IPS-NIHi11 (cell line): Measurements from ENCODE around the gene SF3A1.
"Not testable (repeated sequence)": the region's sequence is repeated elsewhere in the genome, so short reads cannot be mapped to it uniquely, and the experiment has no call there.

Experiments used
- DNase-seq: peaks from one replicate; pipeline ENCODE4 v3.0.0; 2012; ENCODE audit warnings: mixed read lengths, low spot score

SF3A1 gene, protein sequence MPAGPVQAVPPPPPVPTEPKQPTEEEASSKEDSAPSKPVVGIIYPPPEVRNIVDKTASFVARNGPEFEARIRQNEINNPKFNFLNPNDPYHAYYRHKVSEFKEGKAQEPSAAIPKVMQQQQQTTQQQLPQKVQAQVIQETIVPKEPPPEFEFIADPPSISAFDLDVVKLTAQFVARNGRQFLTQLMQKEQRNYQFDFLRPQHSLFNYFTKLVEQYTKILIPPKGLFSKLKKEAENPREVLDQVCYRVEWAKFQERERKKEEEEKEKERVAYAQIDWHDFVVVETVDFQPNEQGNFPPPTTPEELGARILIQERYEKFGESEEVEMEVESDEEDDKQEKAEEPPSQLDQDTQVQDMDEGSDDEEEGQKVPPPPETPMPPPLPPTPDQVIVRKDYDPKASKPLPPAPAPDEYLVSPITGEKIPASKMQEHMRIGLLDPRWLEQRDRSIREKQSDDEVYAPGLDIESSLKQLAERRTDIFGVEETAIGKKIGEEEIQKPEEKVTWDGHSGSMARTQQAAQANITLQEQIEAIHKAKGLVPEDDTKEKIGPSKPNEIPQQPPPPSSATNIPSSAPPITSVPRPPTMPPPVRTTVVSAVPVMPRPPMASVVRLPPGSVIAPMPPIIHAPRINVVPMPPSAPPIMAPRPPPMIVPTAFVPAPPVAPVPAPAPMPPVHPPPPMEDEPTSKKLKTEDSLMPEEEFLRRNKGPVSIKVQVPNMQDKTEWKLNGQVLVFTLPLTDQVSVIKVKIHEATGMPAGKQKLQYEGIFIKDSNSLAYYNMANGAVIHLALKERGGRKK

DNA sequence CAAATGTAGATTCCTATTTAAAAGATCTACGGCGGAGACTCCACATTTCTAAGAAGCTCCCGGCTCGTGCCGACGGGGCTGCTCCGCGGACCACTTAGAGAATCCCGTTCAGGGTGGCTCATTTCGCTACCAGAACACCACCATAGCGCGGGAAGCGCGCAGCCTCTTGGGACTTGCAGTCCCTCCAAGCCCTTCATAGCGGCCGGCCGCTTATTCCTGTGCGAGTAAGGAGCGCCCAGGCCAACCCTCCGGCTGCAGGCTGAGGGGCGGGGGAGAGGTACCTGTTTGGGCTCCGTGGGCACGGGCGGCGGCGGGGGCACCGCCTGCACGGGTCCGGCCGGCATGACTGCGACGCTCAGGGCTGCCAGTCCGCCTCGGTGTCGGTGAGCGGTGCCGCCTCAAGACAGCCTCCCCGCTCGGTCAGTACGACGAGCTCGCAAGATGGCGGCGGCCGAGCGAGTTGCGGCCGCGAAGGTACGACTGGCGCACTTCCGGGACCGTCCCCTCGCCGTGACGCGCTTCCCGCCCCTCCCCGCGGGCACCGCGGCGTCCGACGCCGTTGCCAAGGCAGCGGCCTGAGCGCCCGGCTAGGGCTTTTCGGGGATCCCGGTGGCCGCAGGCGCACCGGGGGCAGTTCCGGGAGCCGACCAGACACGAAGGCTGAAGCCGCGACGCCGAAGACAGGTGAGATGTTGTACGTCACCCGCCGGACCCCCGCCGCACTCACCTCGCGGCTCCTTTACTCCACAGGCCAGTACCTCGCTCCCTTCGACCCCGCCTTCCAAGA lies at the start of gene SF3A1, which contains the start of gene CCDC157:
SF3A1 (minus strand) TSS at position 446 of the 787 bp plus-strand sequence; CDS start at position 344, 102 bp downstream.
CCDC157 (plus strand) TSS at position 559 of the 787 bp plus-strand sequence. CDS start 8,994 bp downstream, outside the sequence.
- peak; percentile 95 for DNase-seq

DNA sequence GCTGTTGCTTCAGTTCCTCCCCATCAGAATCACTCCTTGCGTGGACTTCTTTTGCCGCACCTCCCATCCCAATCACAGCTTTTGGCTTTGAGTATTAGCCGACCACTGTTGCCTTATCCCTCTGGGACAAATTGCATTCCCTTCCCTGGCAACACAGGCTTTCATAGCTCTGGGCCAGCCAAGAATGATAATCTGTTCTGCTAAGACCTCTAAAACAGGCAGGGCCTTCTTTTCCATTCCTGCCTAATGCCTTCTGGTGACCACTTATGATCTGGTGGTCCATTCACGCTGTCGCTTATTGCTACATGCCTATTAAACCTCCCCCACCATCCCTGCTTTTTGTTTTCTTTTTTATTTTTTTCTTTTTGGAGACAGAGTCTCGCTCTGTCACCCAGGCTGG lies 49.7 kb upstream of the SF3A1 start:
- DNase-seq = no peak

DNA sequence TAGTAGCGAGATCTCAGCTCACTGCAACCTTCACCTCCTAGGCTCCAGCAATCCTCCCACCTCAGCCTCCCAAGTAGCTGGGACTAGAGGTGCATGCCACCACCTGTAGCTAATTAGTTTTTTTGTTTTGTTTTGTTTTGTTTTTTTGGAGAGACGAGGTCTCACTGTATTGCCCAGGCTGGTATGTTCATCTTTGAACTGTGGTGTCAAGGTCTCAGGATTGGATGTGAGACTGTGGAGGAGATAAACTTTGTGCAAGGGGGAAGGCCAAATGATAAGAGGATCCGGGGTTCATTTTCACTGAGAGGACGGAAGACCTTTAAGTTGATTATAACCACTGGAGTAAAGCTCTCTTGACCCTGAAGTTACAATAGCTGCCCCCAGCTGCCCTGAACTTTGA lies 49.0 kb upstream of the SF3A1 start:
- DNase-seq = no peak

DNA sequence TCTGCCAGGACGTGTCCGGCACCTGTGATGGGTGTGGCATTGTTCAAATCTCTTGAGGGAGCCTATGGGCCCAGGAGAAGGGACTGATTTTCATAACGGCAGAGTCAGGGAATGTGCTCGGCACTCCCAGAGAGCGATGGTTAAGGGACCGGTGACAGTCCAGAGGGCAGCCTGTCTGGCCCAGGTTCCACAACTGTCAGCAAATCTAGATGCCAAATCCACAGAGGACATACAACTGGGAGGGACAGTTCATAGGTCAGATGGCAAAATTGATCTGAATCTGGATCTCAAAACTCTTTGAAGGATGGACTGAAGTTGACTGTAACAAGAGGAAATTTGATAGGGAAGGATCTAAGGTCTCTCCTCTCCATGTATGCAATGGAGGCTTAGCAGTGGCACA lies 47.6 kb upstream of the SF3A1 start:
- DNase-seq = no peak

DNA sequence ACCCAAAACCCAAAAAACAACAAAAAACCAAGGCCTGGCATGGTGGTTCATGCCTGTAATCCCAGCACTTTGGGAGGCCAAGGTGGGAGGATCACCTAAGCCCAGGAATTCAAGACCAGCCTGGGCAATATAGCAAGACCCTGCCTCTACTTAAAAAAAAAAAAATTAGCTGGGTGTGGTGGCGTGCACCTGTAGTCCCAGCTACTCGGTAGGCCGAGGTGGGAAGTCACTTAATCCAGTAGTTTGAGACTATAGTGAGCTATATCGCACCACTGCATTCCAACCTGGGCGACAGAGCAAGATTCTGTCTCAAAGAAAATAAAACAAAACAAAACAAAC lies 46.0 kb upstream of the SF3A1 start:
- DNase-seq = not testable (repeated sequence)

DNA sequence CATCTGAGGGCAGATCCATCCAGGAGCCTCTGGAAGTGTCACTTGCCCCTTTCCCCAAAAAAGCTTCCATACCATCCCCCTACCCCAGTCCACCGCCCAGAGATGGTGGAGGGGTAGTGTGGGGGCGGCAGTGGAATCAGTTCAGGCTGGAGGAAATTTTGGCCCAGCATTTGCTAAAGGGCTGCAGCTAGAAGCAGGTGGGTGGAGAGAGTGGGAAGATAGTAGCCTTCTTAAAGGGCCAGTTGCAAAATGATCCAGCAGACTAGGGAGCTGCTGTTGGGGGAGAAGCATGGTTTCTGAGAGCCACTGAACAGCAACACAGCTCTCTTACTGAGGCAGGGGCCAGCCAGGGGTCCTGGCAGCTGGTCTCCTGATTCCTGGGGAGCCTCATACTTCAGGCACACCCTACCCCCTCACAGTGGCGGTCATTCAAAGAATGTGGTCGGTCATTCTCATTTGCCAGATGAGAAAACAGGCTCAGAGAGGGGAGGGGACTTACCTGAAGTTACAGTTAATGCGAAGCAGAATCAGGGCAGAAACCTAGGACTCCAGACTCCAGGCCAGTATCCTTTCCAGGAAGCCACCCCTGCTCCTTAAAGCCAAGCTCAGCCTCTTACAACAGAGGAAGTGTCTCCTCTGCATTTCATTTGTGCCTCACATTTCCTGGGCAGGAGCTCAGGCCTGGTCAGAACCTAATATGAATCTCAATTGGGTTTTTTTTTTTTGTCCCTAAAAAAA lies 45.5 kb upstream of the SF3A1 start:
- peak; percentile 54 for DNase-seq

DNA sequence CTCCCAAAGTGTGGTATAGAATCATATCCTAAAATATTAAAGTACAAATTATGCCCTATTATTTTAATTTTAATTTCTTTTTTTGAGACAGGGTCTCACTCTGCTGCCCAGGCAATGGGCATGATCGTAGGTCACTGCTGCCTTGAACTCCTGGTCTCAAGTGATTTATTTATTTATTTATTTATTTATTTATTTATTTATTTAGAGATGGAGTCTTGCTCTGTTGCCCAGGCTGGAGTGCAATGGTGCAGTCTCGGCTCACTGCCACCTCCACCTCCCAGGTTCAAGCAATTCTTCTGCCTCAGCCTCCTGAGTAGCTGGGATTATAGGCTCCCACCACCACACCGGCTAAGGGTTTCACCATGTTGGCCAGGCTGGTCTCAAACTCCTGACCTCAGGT lies 44.3 kb upstream of the SF3A1 start:
- not testable (repeated sequence) for DNase-seq

DNA sequence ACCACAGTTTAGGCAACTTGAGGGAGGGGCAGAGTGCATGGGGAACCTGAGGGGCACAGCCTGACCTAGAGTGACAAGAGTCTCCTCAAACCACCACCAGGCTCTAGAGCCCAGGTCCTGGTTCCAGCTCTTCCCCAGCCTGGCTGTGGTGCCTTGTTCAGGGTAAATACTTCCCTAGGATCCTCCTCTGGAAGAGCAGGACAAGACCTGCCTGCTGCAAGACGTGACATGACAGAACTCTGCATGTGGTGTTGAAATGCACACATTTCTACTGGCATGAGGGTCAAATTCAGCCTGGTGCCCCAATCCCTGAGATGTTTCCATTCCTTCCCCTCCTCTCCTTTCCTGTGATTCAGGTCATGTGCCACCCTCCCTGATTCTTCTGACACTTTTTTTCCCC lies 43.5 kb upstream of the SF3A1 start:
- no peak for DNase-seq

DNA sequence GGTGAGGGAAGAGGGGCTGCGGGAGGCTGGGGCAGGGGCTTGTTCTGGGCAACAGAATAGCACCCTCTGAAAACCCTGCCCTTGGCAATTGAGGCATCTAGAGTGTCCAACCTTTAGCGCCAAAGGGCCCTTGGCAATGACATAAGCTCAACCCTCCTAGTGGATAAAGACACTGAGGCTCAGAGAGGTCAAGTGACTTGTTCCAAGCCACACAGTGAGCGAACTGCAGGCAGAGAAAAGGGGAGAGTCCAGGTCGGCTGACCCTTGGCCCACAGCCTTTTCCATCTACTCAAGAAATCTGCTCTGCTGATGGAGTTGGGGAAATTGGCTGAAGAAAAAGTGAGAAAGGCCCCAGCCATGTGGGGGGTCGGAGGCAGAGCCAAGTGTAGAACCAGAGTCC lies 43.0 kb upstream of the SF3A1 start:
- DNase-seq = no peak

DNA sequence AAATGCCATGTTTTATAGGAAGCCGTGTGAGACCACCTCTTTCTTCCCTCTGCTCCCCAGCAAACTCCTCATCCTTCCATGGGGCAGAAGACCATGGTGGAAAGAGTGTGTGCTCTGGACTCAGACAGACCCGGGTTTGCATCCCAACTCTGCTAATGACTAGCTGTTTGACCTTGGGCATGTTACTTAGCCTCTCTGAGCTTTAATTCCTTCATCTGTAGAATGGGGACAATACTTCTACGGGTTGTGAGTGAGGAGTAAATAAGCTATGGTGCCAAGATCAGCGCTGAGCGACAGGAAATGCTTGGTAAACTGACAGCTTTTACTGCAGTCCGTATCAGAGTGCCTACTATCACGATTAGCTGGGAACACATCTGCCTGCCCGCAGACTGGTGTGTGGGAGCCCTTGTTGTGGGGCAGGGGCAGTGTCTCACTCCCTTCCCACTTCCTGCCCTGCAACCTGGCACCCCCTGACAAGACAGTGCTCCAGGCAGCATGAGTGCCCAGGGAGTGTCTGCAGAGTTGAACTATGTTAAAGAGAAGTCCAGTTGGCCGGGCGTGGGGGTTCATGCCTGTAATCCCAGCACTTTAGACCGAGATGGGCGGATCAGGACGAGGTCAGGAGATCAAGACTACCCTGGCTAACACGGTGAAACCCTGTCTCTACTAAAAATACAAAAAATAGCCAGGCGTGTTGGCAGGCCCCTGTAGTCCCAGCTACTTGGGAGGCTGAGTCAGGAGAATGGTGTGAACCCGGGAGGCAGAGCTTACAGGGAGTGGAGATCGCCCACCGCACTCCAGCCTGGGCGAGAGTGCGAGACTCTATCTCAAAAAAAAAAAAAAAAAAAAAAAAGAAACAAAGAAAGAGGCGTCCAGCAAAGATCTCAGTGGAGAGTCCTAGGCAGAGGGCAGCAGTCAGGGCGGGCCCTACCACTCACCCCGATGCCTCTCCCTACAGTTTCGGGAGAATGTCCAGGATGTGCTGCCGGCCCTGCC lies 42.3 kb upstream of the SF3A1 start:
- no peak for DNase-seq

DNA sequence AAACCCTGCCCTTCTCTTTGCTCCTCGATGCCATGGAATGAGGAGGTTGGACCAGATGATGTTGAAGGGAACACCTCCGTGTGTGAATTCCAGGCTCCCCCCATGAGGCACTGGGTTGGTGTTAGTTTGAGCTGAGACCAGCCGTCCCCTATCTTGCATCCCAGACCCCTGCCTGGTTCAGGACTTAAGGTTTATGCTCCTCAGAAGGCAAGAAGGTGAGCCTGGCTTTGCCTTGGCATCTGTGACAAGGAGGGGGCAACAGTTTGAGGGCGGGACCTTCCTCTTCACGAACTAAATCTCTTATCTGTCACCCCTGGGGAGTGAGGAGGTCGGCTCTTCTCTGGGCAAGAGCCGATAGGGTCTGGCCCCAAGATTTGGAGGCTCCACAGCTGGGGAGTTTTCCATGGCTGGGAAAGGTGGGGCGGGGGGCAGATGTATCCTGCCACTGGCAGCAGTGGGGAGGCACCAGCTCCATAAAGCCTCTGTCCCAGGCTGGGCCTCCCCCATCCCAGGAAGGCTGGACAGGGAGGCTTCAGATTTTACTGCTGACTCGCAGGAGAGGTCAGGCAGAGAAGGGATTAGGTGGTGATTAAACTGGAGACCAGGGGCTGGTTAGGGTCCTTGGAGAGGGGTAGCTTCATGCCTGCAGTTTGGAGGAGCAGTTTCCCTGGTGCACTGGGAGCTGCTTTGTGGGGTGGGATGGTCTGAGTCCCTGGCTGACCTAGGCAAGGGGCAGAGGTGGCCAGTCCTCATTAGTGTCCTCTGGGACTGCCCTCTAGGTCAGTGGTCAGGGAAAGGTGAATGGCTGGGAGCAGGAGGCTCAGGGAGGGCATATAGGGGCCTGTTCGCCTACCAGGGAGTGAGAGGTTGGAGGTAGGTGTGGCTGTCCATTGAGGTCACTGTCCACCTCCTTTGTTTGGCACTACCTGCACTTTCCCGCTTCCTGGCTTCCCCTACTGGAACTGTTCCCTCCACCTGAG lies 41.3 kb upstream of the SF3A1 start:
- no peak for DNase-seq

DNA sequence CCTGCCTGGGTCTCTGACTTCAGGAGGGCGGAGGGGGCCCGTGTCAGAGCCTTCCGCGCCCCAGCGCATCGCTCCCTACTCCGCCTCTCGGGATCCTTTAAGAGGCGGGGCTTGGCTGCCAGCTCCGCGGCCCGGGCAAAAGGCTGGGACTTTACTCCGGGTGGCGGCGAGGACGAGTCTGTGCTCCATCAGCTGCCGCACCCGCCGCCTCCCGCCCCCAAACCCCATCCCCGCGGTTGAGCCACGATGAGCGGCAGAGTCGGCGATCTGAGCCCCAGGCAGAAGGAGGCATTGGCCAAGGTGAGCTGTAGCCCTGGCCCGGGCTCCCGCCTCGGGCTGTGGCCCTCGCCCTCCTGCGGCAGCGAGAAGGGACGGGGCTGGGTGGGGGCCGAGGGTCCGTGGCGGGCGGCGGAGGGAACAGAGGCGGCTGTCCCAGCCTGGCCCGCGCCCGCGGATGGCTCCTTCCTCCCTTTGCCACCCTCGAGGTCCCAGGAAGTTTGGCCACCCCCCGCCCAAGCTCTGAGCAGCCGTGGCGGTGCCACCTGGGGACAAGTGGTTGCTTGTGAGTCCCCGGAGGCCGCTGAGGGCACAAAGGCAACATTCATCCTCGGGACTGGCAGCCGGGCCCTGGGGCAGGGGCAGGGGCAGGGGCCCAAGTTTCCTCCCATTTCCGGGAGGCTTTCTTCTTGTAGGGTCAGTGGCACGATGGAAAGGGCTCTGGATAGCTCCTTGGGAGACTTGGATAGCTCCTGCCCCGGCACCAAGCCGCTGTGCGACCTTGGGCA lies 40.4 kb upstream of the SF3A1 start, which contains the start of gene SEC14L2:
SEC14L2 (plus strand) TSS at position 148 of the 785 bp plus-strand sequence; CDS start at position 247, 99 bp downstream.
- DNase-seq = peak; percentile 80

DNA sequence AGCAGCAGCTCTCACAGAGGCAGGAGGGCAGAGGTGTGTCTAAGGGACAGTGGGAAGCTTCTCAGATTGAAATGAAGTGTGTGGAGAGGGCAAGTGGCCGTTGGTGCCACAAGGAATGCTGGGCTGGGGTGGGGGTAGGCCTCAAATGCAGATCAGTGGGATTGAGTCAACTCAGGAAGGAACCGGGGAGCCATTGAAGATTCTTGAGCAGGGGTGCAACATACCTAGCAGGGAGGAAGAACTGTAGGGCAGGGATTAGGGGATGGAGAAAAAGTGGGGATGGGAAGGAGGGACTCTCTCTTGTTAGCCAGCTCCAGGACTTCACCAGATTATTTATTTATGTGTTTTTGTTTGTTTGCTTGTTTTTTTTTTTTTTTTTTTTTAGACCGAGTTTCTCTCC lies 37.2 kb upstream of the SF3A1 start:
- DNase-seq = no peak

DNA sequence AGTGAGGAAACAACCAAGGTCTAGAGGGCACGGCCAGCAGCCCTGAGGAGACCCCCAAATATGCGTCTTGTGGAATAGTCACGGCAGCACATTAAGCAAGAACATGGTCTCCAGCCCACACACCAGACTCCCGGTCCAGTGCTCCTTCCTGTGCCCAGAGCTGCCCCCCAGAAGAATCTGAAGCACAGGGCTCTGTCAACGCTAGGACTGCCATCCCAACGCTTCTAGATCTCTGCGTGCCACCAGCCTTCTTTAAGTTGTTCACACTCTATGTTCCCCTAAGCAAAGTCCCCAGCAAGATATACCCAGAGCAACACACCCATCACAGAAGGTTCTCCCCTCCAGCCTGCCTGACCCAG lies 36.6 kb upstream of the SF3A1 start:
- no peak for DNase-seq

DNA sequence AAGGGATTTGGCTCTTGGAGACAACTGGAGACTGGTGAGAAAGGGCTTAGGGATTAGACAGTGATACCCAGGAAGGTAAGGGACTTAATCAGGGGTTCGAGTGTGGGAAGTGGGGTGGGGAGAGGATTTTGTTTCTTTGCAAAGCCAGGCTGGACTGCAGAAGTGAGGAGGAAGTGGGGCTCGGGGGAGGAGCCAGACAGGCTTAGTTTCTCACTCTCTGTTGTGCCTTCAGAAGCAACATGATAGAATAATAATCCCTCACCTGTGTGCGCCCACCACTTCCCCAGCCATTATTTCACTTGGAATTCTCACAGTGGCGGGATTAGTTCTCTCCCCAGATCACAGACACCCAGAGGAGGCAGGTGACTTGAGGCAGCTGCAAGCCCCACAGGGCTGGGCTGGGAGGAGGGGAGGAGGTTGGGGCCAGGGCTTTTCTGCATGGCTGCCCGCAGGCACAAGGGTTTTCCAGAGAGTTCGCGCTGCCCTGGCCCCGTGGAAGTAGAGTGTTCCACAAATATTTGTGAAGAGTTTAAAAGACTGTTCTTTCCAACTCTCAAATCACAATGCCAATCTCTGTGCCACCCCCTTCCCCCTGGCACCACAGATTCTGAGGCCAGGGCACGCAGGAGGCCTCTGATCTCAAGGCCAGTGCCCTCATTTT lies 36.1 kb upstream of the SF3A1 start:
- no peak for DNase-seq

DNA sequence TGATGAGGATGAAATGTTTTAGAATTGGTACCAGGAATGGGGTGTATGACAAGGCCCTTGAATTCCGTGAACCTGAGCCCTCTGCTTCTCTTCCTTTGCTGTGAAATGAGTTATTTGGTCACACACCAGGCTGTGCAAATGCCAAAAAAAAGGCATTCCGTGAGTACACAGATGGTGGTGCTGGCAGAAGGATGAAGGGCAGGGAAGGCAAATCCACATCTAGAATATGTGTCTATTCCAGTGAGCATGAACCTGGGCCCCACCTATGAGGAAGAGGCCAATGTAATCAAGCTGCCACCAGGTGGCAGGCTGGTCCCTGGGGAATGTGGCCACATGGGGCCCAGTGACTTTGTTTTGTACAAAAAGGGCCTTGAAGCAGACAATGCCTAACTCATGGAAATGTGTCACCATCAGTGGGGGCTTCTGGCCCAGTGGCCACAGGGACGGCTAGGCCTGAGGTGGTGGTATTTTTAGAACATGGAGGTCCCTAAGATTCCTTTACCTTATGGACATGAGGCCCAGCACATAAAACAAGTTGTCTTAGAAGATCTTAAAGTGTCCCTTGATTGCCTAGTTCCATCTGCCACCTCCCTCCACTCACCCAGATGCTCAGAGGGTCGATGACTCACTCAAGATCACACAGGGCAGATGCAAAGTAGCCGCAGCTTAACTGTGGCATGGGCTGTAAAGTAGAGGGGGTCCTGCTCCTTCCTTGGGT lies 34.4 kb upstream of the SF3A1 start:
- DNase-seq = peak; percentile 63
